ENCODE results near the gene RC3H2.
"Not testable (repeated sequence)": the region's sequence is repeated elsewhere in the genome, so short reads cannot be mapped to it uniquely, and the experiment has no call there.

The RC3H2 gene

GRCh38 chr9:122816163-122816867 lies 88.8 kb downstream of the RC3H2 start:
- no peak for DNase-seq (ENCODE audit: low read depth)
- no peak overlapping the region for H3K4me3 ChIP-seq (ENCODE audit: low read depth, low read length)
- TF ChIP-seq, protein P1, sequence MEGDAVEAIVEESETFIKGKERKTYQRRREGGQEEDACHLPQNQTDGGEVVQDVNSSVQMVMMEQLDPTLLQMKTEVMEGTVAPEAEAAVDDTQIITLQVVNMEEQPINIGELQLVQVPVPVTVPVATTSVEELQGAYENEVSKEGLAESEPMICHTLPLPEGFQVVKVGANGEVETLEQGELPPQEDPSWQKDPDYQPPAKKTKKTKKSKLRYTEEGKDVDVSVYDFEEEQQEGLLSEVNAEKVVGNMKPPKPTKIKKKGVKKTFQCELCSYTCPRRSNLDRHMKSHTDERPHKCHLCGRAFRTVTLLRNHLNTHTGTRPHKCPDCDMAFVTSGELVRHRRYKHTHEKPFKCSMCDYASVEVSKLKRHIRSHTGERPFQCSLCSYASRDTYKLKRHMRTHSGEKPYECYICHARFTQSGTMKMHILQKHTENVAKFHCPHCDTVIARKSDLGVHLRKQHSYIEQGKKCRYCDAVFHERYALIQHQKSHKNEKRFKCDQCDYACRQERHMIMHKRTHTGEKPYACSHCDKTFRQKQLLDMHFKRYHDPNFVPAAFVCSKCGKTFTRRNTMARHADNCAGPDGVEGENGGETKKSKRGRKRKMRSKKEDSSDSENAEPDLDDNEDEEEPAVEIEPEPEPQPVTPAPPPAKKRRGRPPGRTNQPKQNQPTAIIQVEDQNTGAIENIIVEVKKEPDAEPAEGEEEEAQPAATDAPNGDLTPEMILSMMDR (IDR thresholded peaks at IDR 0.05; ENCODE audit: control insufficient read depth, extremely low read depth, insufficient read depth) = no peak

GRCh38 chr9:122815544-122815943 lies 89.6 kb downstream of the RC3H2 start:
- TF ChIP-seq, protein P1 (IDR thresholded peaks at IDR 0.05; ENCODE audit: control insufficient read depth, extremely low read depth, insufficient read depth) = no peak
- DNase-seq (ENCODE audit: low read depth) = no peak
- H3K4me3 ChIP-seq (ENCODE audit: low read depth, low read length) = no peak overlapping the region

- H3K4me3 ChIP-seq (ENCODE audit: low read depth, low read length) = no peak overlapping the region
- TF ChIP-seq, protein P1 (IDR thresholded peaks at IDR 0.05; ENCODE audit: control insufficient read depth, extremely low read depth, insufficient read depth) = no peak
- DNase-seq (ENCODE audit: low read depth) = no peak
These were observed 90.6 kb downstream of the RC3H2 start for GRCh38 chr9:122814545-122814944.

DNA sequence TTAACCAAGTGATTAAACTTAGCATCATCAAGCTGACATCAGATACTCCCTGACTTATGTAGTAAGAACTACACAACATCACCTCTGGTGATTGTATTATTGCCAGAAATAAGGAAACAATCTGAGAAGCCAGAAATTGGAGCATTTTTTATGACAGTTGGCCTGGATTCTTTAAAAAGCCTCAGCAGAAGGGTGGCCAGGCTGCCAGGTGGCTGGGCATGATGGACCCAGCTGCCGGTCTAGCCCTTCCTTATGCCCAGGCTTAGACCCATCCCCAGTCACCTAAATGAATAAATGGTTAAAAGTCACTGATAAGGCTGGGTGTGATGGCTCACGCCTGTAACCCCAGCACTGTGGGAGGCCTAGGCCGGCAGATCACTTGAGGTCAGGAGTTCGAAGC lies 92.4 kb downstream of the RC3H2 start:
- TF ChIP-seq, protein P1 (IDR thresholded peaks at IDR 0.05; ENCODE audit: control insufficient read depth, extremely low read depth, insufficient read depth) = no peak
- no peak overlapping the region for H3K4me3 ChIP-seq (ENCODE audit: low read depth, low read length)
- no peak for DNase-seq (ENCODE audit: low read depth)

- no peak overlapping the region for H3K4me3 ChIP-seq (ENCODE audit: low read depth, low read length)
- peak; percentile 62 for DNase-seq (ENCODE audit: low read depth)
- TF ChIP-seq, protein P1 (IDR thresholded peaks at IDR 0.05; ENCODE audit: control insufficient read depth, extremely low read depth, insufficient read depth) = peak; percentile 89
These were observed 94.7 kb downstream of the RC3H2 start for GRCh38 chr9:122810306-122810946.

- not testable (repeated sequence) for H3K4me3 ChIP-seq (ENCODE audit: low read depth, low read length); DNase-seq (ENCODE audit: low read depth)
These were observed 95.9 kb downstream of the RC3H2 start for GRCh38 chr9:122809261-122809660.

- no peak for DNase-seq (ENCODE audit: low read depth)
- TF ChIP-seq, protein P1 (IDR thresholded peaks at IDR 0.05; ENCODE audit: control insufficient read depth, extremely low read depth, insufficient read depth) = no peak
- H3K4me3 ChIP-seq (ENCODE audit: low read depth, low read length) = no peak overlapping the region
These were observed 97.0 kb downstream of the RC3H2 start for GRCh38 chr9:122808141-122808540.

Measured in LNCaP clone FGC (cell line).